ENCODE data around the gene LYPD3.
"Not testable (repeated sequence)": the region's sequence is repeated elsewhere in the genome, so short reads cannot be mapped to it uniquely, and the experiment has no call there.

Gene LYPD3

DNA sequence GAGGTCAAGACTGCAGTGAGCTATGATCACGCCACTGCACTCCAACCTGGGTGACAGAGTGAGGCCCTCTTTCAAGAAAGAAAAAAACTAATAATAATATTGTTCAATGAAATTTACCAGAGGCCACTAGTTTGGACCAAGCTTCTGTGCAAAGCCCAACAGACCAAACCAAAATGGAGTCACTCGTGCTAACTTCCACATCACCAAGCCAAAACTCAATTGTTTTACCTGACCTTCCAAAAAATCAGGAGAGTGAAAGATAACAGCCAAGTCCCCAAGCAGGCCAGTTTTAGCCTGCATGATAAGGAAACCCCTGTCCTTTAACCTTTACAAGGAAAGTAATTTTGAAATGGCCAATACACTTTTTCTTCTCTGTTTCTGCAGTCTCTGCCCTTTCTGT, 20.0 kb downstream of the LYPD3 start:
- DNase-seq (ENCODE audit: low spot score) = no peak
- Histone ChIP-seq H3K27ac (no peak overlapping the region), H3K4me3 (no peak overlapping the region)
- TF ChIP-seq, protein P1, sequence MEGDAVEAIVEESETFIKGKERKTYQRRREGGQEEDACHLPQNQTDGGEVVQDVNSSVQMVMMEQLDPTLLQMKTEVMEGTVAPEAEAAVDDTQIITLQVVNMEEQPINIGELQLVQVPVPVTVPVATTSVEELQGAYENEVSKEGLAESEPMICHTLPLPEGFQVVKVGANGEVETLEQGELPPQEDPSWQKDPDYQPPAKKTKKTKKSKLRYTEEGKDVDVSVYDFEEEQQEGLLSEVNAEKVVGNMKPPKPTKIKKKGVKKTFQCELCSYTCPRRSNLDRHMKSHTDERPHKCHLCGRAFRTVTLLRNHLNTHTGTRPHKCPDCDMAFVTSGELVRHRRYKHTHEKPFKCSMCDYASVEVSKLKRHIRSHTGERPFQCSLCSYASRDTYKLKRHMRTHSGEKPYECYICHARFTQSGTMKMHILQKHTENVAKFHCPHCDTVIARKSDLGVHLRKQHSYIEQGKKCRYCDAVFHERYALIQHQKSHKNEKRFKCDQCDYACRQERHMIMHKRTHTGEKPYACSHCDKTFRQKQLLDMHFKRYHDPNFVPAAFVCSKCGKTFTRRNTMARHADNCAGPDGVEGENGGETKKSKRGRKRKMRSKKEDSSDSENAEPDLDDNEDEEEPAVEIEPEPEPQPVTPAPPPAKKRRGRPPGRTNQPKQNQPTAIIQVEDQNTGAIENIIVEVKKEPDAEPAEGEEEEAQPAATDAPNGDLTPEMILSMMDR (IDR thresholded peaks at IDR 0.05) = no peak

DNA sequence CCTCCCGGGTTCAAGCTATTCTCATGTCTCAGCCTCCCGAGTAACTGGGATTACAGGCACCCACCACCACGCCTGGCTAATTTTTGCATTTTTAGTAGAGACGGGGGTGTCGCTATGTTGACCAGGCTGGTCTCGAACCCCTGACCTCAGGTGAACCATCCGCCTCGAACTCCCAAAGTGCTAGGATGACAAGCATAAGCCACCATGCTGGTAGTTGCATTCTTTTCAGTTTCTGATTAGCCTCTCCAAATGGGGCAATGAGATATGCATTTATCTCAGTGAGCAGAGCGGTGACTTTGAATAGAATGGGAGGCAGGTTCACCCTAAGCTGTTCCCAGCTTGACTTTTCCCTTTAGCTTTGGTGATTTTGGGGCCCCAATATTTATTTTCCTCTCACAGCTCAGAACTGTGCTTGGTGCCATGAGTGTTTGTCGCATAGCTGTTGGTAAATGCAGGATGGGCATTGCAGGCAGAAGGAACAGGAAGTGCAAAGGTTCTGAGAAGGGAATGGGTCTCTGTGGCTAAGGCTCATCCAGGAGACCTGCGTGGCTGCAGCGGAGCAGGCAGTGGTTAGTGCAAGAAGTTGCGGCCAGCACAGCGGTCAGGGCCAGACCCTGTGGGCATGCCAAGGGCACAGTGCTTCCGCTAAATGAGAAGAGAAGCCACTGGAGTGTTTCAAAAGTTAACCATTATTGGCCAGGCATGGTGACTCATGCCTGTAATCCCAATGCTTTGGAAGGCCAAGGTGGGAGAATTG, 20.7 kb downstream of the LYPD3 start:
- Histone ChIP-seq H3K4me3 (no peak overlapping the region), H3K27ac (no peak overlapping the region)
- no peak for DNase-seq (ENCODE audit: low spot score)
- TF ChIP-seq, protein P1 (IDR thresholded peaks at IDR 0.05) = no peak

DNA sequence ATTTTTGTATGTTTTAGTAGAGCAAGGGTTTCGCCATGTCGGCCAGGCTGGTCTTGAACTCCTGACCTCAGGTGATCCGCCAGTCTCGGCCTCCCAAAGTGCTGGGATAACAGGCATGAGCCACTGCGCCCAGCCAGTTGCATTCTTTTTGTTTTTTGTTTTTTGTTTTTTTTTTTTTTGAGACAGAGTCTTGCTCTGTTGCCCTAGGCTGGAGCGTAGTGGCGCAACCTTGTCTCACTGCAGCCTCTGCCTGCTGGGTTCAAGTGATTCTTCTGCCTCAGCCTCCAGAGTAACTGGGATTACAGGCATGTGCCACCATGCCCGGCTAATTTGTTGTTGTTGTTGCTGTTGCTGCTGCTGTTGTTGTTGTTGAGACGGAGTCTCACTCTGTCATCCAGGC, 21.3 kb downstream of the LYPD3 start:
- H3K4me3 ChIP-seq; H3K27ac ChIP-seq; DNase-seq (ENCODE audit: low spot score): not testable (repeated sequence)

GRCh38 chr19:43441716-43442115, 23.7 kb downstream of the LYPD3 start:
- TF ChIP-seq, protein P1 (IDR thresholded peaks at IDR 0.05) = no peak
- no peak overlapping the region for H3K4me3 ChIP-seq
- no peak overlapping the region for H3K27ac ChIP-seq
- no peak for DNase-seq (ENCODE audit: low spot score)

DNA sequence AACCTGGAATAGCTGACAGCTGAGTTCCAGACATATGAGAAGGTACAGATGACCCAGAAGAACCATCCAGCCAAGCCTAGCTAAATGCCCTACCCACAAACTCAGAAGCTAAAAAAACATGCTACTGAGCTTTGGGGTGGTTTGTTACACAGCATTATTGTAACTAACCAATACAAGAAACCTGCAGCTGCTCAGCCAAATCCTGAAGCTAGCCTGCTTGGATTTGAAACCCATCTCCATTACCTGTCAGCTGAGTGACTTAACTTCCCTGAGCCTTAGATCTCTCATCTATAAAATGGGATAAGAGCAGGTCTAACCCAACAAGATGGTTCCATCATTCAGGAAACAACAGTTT, 25.7 kb downstream of the LYPD3 start:
- TF ChIP-seq, protein P1 (IDR thresholded peaks at IDR 0.05) = no peak
- Histone ChIP-seq H3K4me3 (no peak overlapping the region), H3K27ac (no peak overlapping the region)
- no peak for DNase-seq (ENCODE audit: low spot score)

DNA sequence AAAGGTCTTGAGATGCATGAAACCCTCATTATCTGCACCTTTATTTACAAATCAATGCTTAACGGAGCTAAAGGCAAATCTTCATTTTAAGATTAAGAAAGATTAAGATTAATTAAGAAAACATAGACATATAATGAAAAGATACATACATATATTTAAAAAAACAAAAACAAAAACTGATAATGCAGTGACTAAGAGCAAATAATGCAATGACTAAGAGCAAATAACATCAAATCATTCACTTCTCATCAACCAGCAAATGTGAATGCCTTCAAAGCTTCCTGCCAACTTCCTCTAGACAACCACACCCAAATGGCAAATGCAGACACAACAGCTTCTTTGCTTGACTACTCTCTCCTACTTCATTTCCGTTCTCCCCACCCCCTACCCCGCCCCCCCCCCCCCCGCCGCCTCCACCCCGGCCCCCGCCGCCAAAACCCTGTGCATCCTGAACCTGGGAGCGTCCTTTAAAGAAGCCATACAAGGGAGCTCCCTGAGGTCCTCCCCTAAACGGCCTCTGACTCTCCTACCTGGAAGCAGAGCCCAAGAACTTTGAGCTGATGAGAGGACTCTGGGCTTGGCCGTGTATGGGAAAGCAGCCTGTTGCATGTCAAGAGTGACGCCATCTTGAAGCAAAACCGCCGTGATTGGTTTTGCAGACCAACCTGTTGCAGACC, 26.2 kb downstream of the LYPD3 start:
- H3K27ac ChIP-seq = peak overlapping the region in 1 of 2 donors; percentile 25
- no peak for DNase-seq (ENCODE audit: low spot score)
- TF ChIP-seq, protein P1 (IDR thresholded peaks at IDR 0.05) = no peak
- H3K4me3 ChIP-seq = no peak overlapping the region

DNA sequence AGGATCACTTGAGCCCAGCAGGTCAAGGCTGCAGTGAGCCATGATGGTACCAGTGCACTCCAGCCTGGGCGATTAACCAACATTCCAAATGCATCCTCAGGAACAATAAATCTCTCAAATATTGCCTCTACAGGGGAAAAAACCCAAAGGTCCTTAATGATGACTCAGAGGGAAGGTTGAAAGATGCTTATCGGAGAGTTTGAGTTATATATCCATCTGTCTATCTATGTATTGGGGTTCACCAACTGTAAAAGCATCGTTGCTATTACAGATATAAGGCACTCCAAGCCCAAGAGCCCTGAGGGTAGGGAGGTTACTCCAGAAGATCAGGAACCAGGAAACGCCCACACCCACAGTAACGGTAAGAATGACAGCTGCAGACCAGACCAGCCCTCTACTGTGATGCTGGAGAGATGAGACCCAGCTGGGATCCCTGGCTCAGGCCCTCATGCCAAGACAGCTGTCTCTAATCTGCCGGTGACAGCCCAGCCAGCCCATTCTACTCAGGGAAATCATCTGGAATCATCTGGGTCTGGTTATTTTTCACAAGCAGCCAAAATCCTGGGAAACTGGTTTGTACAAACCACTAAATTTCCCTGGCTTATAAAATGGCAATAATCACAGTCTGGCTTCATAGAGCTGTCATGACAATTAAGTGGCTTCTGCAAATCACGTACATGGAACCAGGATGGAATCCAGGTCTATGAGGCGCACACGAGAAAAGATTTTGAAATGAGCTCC, 26.9 kb downstream of the LYPD3 start:
- H3K4me3 ChIP-seq = no peak overlapping the region
- TF ChIP-seq, protein P1 (IDR thresholded peaks at IDR 0.05) = no peak
- DNase-seq (ENCODE audit: low spot score) = no peak
- peak overlapping the region in 1 of 2 donors; percentile 25 for H3K27ac ChIP-seq

Data from coronary artery (tissue), 2 donors.